A673 (cell line): Measurements from ENCODE around the gene CEMIP. TPM values are rescaled to one million over a fixed set of nuclear protein-coding genes. Genes with fewer than 3 reads are reported as not detected.

ENCODE experiments used
- BruUV-seq: library from RNA; stranded (reverse); fragments of 400-500 nt; replicated peaks from 2 replicates; lab custom pipeline; 2021; lab: Mats Ljungman, UMichigan
- CTCF ChIA-PET: fragments of 300-600 bp; sonication (Branson Sonifier 250); formaldehyde crosslinking; loops from one replicate; lab custom pipeline; 2022; ENCODE audit warnings: antibody characterized with exemption; lab: Charles Lee
- POLR2A ChIA-PET: fragments of 300-600 bp; sonication (Branson Sonifier 250); formaldehyde crosslinking; loops from one replicate; lab custom pipeline; 2022; ENCODE audit warnings: antibody characterized with exemption; ENCODE audit not compliant: low non-redundant PET; lab: Charles Lee
- DNase-seq: peaks from one replicate; pipeline ENCODE4 v3.0.0-alpha.2; 2015; ENCODE audit warnings: low spot score
- H3K27ac ChIP-seq: fragments of 200-600 bp; sonication (generic); 2 replicates; pipeline ENCODE4 v1.5.1; 2016; ENCODE audit warnings: mixed run types, low read depth, mild to moderate bottlenecking, mixed read lengths, antibody characterized with exemption, low read length; ENCODE audit not compliant: poor library complexity, severe bottlenecking
- H3K27me3 ChIP-seq: fragments of 200-600 bp; sonication (generic); replicated peaks from 2 replicates; pipeline ENCODE4 v1.6.1; 2017; ENCODE audit warnings: mixed run types, low read depth, mild to moderate bottlenecking, mixed read lengths, antibody characterized with exemption, low read length; ENCODE audit not compliant: insufficient read depth, poor library complexity
- H3K36me3 ChIP-seq: fragments of 200-600 bp; sonication (generic); 2 replicates; pipeline ENCODE4 v1.6.1; 2016; ENCODE audit warnings: mixed run types, mild to moderate bottlenecking, mixed read lengths, antibody characterized with exemption, low read length; ENCODE audit not compliant: insufficient read depth, poor library complexity, severe bottlenecking
- H3K4me1 ChIP-seq: fragments of 200-600 bp; sonication (generic); 2 replicates; pipeline ENCODE4 v1.6.1; 2017; ENCODE audit warnings: mixed run types, mild to moderate bottlenecking, mixed read lengths, antibody characterized with exemption, low read length; ENCODE audit not compliant: insufficient read depth, poor library complexity, severe bottlenecking
- H3K4me3 ChIP-seq: fragments of 200-600 bp; sonication (generic); 2 replicates; pipeline ENCODE4 v1.5.1; 2016; ENCODE audit warnings: low read depth, mixed run types, mild to moderate bottlenecking, mixed read lengths, low read length; ENCODE audit not compliant: poor library complexity, severe bottlenecking
- H3K9me3 ChIP-seq: fragments of 200-600 bp; sonication (generic); 2 replicates; pipeline ENCODE4 v1.6.1; 2016; ENCODE audit warnings: mixed run types, low read depth, mild to moderate bottlenecking, mixed read lengths, antibody characterized with exemption, low read length; ENCODE audit not compliant: poor library complexity, severe bottlenecking
- EZH2 ChIP-seq: fragments of 200-600 bp; sonication (generic); IDR thresholded peaks from 2 replicates; pipeline ENCODE4 v1.6.1; 2017; ENCODE audit warnings: borderline replicate concordance, low read depth, mild to moderate bottlenecking, mixed read lengths, antibody characterized with exemption, low read length; ENCODE audit not compliant: poor library complexity, severe bottlenecking
- intact Hi-C: fragments of 100-400 bp; cut with micrococcal nuclease; formaldehyde crosslinking; loops from one replicate; pipeline ENCODE4 v1.10.0; 2022; ENCODE audit not compliant: unreplicated experiment
- total RNA-seq: library from RNA; stranded (reverse); gene quantifications from 2 replicates; pipeline ENCODE4 v1.2.3, GENCODE V29; 2021
- TF ChIP-seq, protein P1 (sequence below): fragments of 300-800, 200-600 bp; sonication (generic); conservative IDR thresholded peaks from 2 replicates; pipeline ENCODE4 v1.5.1; 2017; ENCODE audit warnings: low read depth, mild to moderate bottlenecking, antibody characterized with exemption, low read length, moderate library complexity, mixed read lengths

The CEMIP gene
- total RNA-seq, 1 experiment from 2014 or later, result not detected

DNA sequence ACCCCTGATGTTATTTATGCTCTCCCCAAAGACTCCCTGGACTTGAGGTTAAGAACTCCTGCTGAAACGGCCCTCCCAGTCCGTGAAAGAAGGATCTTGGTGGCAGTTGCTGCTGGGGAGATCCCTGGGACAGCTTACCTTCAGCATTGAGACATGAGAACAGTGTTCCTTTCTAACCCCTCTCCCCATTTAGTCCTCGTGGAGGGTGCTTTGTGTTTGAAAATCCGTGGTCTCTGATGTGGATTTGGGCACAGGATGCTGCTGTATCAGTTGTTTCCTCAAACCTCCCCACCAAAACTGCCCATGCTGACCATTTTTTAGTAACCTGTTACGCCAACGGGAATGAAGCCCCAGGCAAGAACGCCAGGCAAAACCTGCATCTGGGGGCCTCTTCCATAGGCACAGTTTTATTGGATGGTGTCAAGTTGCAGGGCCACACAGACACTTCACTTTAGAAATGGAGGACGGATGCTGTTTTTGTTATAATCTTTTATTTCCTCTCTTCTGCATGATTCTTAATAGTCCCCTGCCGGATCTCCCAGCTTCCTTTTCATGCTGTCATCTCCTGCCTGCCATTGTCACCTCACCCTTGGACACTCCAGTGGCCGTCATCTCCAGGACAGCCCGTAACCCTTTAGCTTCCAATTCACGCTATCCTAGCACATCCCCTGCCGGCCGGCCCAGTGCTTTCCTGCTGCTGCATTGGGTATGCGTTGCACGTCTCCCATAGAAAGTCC, 31.7 kb upstream of the CEMIP start:
- CTCF ChIA-PET, result no interaction called here
- Histone ChIP-seq H3K9me3 (peaks cover 6% of the 10 kb centered on the region), H3K27ac (no peak overlapping the region), H3K4me1 (peaks cover 4% of the 10 kb centered on the region), H3K4me3 (no peak overlapping the region), H3K27me3 (no peaks in the 10 kb centered on the region), H3K36me3 (no peaks in the 10 kb centered on the region)
- POLR2A ChIA-PET, result no interaction called here
- no peak for TF ChIP-seq EZH2
- TF ChIP-seq, protein P1, sequence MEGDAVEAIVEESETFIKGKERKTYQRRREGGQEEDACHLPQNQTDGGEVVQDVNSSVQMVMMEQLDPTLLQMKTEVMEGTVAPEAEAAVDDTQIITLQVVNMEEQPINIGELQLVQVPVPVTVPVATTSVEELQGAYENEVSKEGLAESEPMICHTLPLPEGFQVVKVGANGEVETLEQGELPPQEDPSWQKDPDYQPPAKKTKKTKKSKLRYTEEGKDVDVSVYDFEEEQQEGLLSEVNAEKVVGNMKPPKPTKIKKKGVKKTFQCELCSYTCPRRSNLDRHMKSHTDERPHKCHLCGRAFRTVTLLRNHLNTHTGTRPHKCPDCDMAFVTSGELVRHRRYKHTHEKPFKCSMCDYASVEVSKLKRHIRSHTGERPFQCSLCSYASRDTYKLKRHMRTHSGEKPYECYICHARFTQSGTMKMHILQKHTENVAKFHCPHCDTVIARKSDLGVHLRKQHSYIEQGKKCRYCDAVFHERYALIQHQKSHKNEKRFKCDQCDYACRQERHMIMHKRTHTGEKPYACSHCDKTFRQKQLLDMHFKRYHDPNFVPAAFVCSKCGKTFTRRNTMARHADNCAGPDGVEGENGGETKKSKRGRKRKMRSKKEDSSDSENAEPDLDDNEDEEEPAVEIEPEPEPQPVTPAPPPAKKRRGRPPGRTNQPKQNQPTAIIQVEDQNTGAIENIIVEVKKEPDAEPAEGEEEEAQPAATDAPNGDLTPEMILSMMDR, result no peak
- no peak for DNase-seq
- BruUV-seq, result no TSS peak
- intact Hi-C loops, result no loop called here

DNA sequence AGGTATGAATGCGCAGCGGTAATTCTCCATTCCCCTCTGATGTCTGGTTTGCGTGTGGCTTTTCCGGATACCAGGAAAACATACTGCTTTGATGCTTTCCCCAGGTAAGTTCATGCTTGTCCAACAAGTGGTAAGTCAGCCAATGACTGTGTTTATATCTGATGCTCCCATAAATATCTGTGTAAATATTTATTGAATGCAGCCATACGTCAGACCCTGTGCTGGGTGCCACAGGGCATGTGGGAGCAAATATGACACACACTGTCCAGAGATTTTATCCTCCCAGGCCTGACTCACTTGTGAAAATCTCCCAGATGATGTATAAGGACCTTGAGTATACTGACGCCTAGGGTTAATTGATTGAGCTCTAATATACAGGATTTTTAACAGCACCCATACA, 29.6 kb upstream of the CEMIP start:
- Histone ChIP-seq H3K27me3 (no peaks in the 10 kb centered on the region), H3K36me3 (no peaks in the 10 kb centered on the region), H3K9me3 (peaks cover 6% of the 10 kb centered on the region), H3K4me1 (peaks cover 4% of the 10 kb centered on the region), H3K27ac (no peak overlapping the region), H3K4me3 (no peak overlapping the region)
- no TSS peak for BruUV-seq
- DNase-seq, result no peak
- POLR2A ChIA-PET, result no interaction called here
- CTCF ChIA-PET, result no interaction called here
- intact Hi-C loops, result no loop called here
- TF ChIP-seq, protein P1, result no peak
- no peak for TF ChIP-seq EZH2

GRCh38 chr15:80750575-80750974, 28.6 kb upstream of the CEMIP start:
- H3K36me3 ChIP-seq, result no peaks in the 10 kb centered on the region
- H3K4me1 ChIP-seq, result peaks cover 4% of the 10 kb centered on the region
- CTCF ChIA-PET, result no interaction called here
- TF ChIP-seq EZH2, result no peak
- TF ChIP-seq, protein P1, result no peak
- no TSS peak for BruUV-seq
- H3K9me3 ChIP-seq, result peaks cover 6% of the 10 kb centered on the region
- H3K4me3 ChIP-seq, result no peak overlapping the region
- POLR2A ChIA-PET, result no interaction called here
- H3K27ac ChIP-seq, result no peak overlapping the region
- no peak for DNase-seq
- H3K27me3 ChIP-seq, result no peaks in the 10 kb centered on the region
- intact Hi-C loops, result no loop called here
